GM12801 (cell line): ENCODE measurements around the gene FUOM.

Experiments used
- CTCF ChIP-seq: IDR thresholded peaks from one replicate; pipeline ENCODE4 v1.5.1; 2011; ENCODE audit warnings: control low read depth; ENCODE audit not compliant: insufficient read length; ENCODE audit errors: extremely low read depth

The FUOM gene

GRCh38 chr10:133400624-133401424 is 43.0 kb upstream of the FUOM start:
- TF ChIP-seq CTCF = no peak

- no peak for TF ChIP-seq CTCF
Observed at GRCh38 chr10:133399123-133399601, 41.3 kb upstream of the FUOM start.

- no peak for TF ChIP-seq CTCF
Observed at GRCh38 chr10:133397938-133398337, 40.1 kb upstream of the FUOM start.

GRCh38 chr10:133396035-133396624 is 38.3 kb upstream of the FUOM start:
- TF ChIP-seq CTCF = no peak

- no peak for TF ChIP-seq CTCF
Observed at GRCh38 chr10:133394801-133395221, 37.0 kb upstream of the FUOM start.

GRCh38 chr10:133394064-133394663 is 36.3 kb upstream of the FUOM start, which contains the start of gene MTG1:
Gene MTG1 (plus strand): TSS chr10:133394157. CDS start chr10:133394221, 64 bp downstream.
- TF ChIP-seq CTCF = no peak

GRCh38 chr10:133393401-133394063 is 35.7 kb upstream of the FUOM start:
- no peak for TF ChIP-seq CTCF
